Hippocampal formation (tissue), 2 donors: ENCODE data around the gene RFPL4A.

Experiments
- DNase-seq, 2 donors: peaks; one replicate each; lab custom pipeline; 2025; lab: John Stamatoyannopoulos, UW

The RFPL4A gene

DNA sequence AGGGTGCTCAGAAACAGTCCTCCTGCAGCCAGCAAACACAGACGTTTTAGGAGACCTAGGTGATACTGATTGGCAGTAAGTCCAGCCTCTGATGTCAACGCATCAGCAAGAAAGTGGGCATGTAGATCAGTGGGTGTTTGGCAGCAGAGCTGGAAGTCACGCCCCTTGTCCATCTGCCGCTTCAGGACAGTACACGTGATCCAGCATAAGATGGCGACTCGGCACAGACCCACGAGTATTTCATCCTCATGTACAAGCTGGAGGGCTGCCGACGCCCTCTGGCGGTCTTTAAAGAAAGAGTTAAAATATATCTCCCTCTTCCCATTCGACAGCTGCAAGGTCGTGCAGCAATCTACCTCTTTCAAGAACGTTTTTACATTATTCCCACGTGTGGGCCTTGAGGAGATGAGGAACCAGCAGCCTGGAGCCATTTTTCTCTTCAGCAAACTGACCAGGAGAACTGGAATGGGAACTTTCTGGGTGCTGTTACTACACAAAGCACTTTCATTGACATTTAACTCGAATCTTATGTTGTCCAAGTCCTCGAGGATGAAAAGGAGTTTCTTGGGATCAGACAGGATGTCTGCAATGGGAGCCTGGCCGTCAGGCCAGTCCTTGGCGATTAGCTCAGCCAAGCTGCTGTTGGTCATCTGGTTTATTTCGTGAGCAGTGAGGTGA lies 50.6 kb downstream of the RFPL4A start:
- no peak for DNase-seq

DNA sequence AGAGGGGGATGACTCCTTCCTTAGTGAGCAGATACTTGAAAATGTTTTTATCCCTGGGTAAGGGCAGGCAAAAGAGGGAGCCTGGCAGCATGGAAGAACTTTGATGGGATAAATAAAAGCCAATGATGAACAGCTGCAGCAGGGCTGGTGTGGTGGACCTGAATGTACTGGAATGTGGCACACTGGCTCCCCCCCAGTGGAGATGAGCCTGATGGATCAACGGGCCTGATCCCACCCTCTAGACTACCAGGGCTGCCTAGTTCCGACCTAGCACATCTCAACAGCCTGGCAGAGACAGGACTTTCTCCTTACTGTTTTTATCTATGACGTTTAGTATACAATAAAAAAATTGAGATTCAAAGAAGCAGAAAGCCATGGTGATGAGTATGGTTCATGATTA lies 52.4 kb downstream of the RFPL4A start:
- no peak for DNase-seq

DNA sequence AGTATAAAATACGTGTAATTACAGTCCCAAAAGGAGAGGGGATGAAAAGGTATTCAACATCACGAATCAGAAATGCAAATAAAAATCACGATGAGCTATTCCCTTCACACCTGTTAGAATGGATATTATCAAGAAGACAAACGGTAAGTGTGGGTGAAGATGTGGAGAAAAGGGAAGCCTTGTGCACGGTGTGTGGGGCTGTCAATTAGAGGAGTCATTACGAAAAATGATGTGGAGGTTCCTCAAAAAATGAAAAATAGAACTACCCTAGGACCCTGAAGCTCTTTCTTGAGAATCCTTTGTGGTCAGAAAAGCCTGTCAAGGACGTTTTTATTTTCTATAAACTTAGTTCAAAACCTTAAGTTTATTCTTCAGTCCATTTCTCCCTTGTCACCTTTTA lies 53.6 kb downstream of the RFPL4A start:
- no peak for DNase-seq
